Activated B cell treated with CpG ODN at 0.5 μM for 24 hours (primary cell): ENCODE measurements around the gene LIPJ. TPM values are rescaled to one million over a fixed set of nuclear protein-coding genes. Genes with fewer than 3 reads are reported as not detected.

Experiments used
- ATAC-seq: fragments of 200-7000 bp; cut with Tn5 transposase; one replicate; pipeline ENCODE4 v1.10.0; 2021; ENCODE audit warnings: low read depth, mild to moderate bottlenecking, moderate library complexity
- CTCF ChIA-PET: fragments of 350-600 bp; sonication (Branson Sonifier 250); formaldehyde crosslinking; loops from one replicate; lab custom pipeline; 2021; ENCODE audit warnings: antibody characterized with exemption; lab: Charles Lee
- POLR2A ChIA-PET: fragments of 350-600 bp; sonication (Branson Sonifier 250); formaldehyde crosslinking; loops from one replicate; lab custom pipeline; 2021; ENCODE audit warnings: antibody characterized with exemption; lab: Charles Lee
- DNase-seq: peaks from one replicate; pipeline ENCODE4 v3.0.0; 2022
- H3K27ac Mint-ChIP-seq: one replicate; pipeline ENCODE4 v1.8.0; 2020; ENCODE audit warnings: mixed read lengths
- H3K27me3 Mint-ChIP-seq: one replicate; pipeline ENCODE4 v1.8.0; 2021; ENCODE audit warnings: mixed read lengths
- H3K36me3 Mint-ChIP-seq: one replicate; pipeline ENCODE4 v1.8.0; 2021; ENCODE audit warnings: low read depth, mixed read lengths
- H3K4me1 Mint-ChIP-seq: one replicate; pipeline ENCODE4 v1.8.0; 2021; ENCODE audit warnings: mixed read lengths
- H3K4me3 Mint-ChIP-seq: one replicate; pipeline ENCODE4 v1.8.0; 2020; ENCODE audit warnings: mild to moderate bottlenecking, mixed read lengths
- H3K9me3 Mint-ChIP-seq: one replicate; pipeline ENCODE4 v1.8.0; 2020; ENCODE audit warnings: mixed read lengths
- CTCF ChIP-seq: fragments of 200-600 bp; IDR thresholded peaks from one replicate; pipeline ENCODE4 v1.8.0; 2022; ENCODE audit warnings: antibody characterized with exemption, mild to moderate bottlenecking
- intact Hi-C: fragments of 100-400 bp; cut with micrococcal nuclease; formaldehyde crosslinking; loops from one replicate; pipeline ENCODE4 v1.15.1; 2024
- total RNA-seq: library from RNA; stranded (reverse); gene quantifications from 2 replicates; pipeline ENCODE4 v1.2.3, GENCODE V29; 2022

Gene LIPJ
- total RNA-seq, 1 donor from 2014 or later: 0.31 TPM

DNA sequence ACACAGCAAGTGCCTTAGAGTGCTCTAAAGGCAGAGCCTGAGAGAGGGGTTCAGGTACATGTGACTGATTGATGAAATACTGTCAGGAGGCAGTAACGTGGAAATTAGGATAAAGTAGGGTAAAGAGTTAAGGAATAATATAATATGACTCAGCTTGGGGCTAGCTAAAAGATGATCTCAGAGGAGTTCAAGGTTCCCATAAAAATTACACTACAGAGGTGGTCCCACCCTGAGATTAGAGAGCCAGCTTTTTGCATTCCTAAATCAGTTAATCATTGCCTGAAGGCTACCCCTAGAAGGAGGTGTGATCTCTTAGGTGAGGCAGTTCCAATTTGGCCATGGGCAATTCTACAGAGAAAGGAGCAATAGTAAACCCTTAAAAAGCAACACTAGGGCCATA lies 5.8 kb downstream of the LIPJ start:
- Mint-ChIP-seq H3K4me3 (no peak overlapping the region), H3K9me3 (no peaks in the 10 kb centered on the region), H3K36me3 (no peaks in the 10 kb centered on the region), H3K27me3 (no peaks in the 10 kb centered on the region), H3K4me1 (no peaks in the 10 kb centered on the region), H3K27ac (no peak overlapping the region)
- POLR2A ChIA-PET: no interaction called here
- intact Hi-C loops: no loop called here
- ATAC-seq: no peak
- DNase-seq: no peak
- CTCF ChIA-PET: interaction anchor here (1.2 kb wide), 1 partner anchor 9 kb away, joined by 3 read pairs; the partner anchor contains the start of gene RNLS
- no peak for TF ChIP-seq CTCF

DNA sequence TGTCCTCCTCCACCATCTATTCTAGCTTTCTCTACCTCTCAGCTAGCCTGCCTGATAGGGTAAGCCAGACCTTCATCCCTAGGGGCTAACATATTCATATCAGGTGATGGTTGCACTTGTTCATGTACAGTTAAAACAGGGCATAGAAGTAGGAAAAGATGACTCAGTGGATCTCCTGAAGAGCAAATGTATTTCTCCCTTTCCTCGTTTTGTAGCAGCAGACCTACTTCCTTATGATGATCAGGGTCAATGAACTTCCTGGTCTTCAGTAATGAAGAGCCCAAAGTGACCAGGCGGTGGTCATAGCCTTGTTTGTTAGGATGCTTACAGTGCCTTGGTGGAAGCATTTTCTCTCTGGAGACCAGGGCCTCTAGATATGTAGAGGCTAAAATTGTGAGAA lies 6.3 kb downstream of the LIPJ start:
- Mint-ChIP-seq H3K9me3 (no peaks in the 10 kb centered on the region), H3K36me3 (no peaks in the 10 kb centered on the region), H3K27me3 (no peaks in the 10 kb centered on the region), H3K4me3 (no peak overlapping the region), H3K4me1 (peaks cover 2% of the 10 kb centered on the region), H3K27ac (no peak overlapping the region)
- POLR2A ChIA-PET: no interaction called here
- intact Hi-C loops: no loop called here
- CTCF ChIA-PET: interaction anchor here (0.5 kb wide), 1 partner anchor 204 kb away, joined by 3 read pairs; no protein-coding TSS in a partner anchor
- no peak for TF ChIP-seq CTCF
- DNase-seq (no peak), ATAC-seq (no peak)

DNA sequence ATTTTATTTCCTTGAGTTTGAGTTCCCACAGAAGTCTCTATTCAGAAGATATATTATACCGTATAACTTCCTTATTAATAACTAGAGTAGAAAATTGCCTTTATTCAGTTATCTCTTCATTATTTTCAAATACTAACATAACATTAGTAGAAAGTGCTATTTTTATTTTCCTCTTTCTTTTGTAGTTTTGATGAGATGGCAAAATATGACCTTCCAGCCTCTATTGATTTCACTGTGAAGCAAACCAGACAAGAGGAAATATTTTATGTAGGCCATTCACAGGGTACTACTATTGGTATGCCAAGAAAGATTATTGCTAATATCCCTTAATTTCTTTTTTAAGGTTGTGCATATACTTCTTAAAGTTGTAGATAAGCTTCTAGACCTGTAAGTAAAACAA lies 7.9 kb downstream of the LIPJ start:
- intact Hi-C loops: no loop called here
- no peak for DNase-seq
- H3K9me3 Mint-ChIP-seq: no peaks in the 10 kb centered on the region
- ChIA-PET CTCF (interaction anchor here (1.0 kb wide), 1 partner anchor 29 kb away, joined by 3 read pairs; no protein-coding TSS in a partner anchor), POLR2A (no interaction called here)
- no peak overlapping the region for H3K27ac Mint-ChIP-seq
- peaks cover 9% of the 10 kb centered on the region for H3K4me1 Mint-ChIP-seq
- H3K36me3 Mint-ChIP-seq: no peaks in the 10 kb centered on the region
- TF ChIP-seq CTCF: no peak
- no peak overlapping the region for H3K4me3 Mint-ChIP-seq
- no peak for ATAC-seq
- no peaks in the 10 kb centered on the region for H3K27me3 Mint-ChIP-seq

DNA sequence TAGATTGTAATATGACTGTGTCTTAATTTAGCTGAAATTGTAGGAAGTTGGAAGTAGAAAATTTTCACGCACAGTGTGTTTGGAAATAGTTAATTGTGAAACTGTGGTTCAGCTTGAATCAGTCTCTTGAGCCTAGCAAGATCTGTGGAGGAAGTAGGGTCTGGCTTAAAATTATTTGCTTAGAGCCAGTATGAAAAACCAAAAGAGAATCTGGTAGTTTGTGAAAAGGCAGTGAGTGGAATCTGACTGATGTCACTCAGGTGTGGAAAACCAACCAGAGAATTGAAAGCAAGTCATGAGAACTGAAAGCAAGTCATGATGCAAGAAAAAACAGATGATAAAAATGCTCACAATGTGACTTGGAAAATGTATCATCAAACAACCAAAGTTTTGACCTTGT lies 11.5 kb downstream of the LIPJ start:
- ChIA-PET CTCF (interaction anchor here (1.5 kb wide), 1 partner anchor 15 kb away, joined by 7 read pairs; the partner anchor contains the start of gene RNLS), POLR2A (interaction anchor here (1.1 kb wide), 2 partner anchors 15 to 19 kb away, joined by 3 read pairs; partner anchors contain the start of gene RNLS)
- Mint-ChIP-seq H3K27me3 (no peaks in the 10 kb centered on the region), H3K27ac (peak overlapping the region; percentile 39), H3K4me3 (no peak overlapping the region), H3K36me3 (no peaks in the 10 kb centered on the region), H3K4me1 (peaks cover 9% of the 10 kb centered on the region), H3K9me3 (no peaks in the 10 kb centered on the region)
- no peak for TF ChIP-seq CTCF
- ATAC-seq (peak; percentile 81), DNase-seq (no peak)
- intact Hi-C loops: loop anchor here (1.0 kb wide), 1 partner anchor 16 kb away; no protein-coding TSS in a partner anchor

GRCh38 chr10:88608052-88608732 lies 21.6 kb downstream of the LIPJ start:
- intact Hi-C loops: no loop called here
- ChIA-PET POLR2A (no interaction called here), CTCF (interaction anchor here (0.5 kb wide), 1 partner anchor 183 kb away, joined by 3 read pairs; no protein-coding TSS in a partner anchor)
- Mint-ChIP-seq H3K9me3 (no peaks in the 10 kb centered on the region), H3K27me3 (no peaks in the 10 kb centered on the region), H3K4me1 (peaks cover 6% of the 10 kb centered on the region), H3K36me3 (no peaks in the 10 kb centered on the region), H3K4me3 (no peak overlapping the region), H3K27ac (peak overlapping the region; percentile 3)
- DNase-seq: no peak
- no peak for TF ChIP-seq CTCF
- peak; percentile 45 for ATAC-seq
